PFSK-1 (cell line): ENCODE results near the gene TTF2.

Source experiments
- FOXP2 ChIP-seq: optimal IDR thresholded peaks from 2 replicates; pipeline ENCODE3; 2011; ENCODE audit warnings: borderline replicate concordance, control low read depth, inconsistent platforms; ENCODE audit not compliant: insufficient read depth; ENCODE audit errors: extremely low read length, extremely low read depth
- POLR2AphosphoS5 ChIP-seq: IDR thresholded peaks from 2 replicates; pipeline ENCODE4 v1.6.1; 2012; ENCODE audit warnings: low read depth, mild to moderate bottlenecking, control low read depth, low read length, moderate library complexity
- SIN3A ChIP-seq: IDR thresholded peaks from 2 replicates; pipeline ENCODE4 v1.6.1; 2012; ENCODE audit warnings: mild to moderate bottlenecking, low read length, moderate library complexity, borderline replicate concordance; ENCODE audit not compliant: insufficient read depth
- TAF1 ChIP-seq: IDR thresholded peaks from 2 replicates; pipeline ENCODE4 v1.6.1; 2012; ENCODE audit warnings: low read length, control low read depth, borderline replicate concordance; ENCODE audit not compliant: insufficient read depth
- TF ChIP-seq, protein P1 (sequence below), 2 experiments: IDR thresholded peaks; 2 replicates each; pipeline versions ENCODE4 v1.6.1 to v1.8.0; 2011 to 2012; ENCODE audit warnings: low read depth in 2 of 2, low read length in 2 of 2, control low read depth in 1 of 2, inconsistent platforms in 1 of 2, mild to moderate bottlenecking in 1 of 2, moderate library complexity in 1 of 2; ENCODE audit not compliant: insufficient read depth in 1 of 2

DNA sequence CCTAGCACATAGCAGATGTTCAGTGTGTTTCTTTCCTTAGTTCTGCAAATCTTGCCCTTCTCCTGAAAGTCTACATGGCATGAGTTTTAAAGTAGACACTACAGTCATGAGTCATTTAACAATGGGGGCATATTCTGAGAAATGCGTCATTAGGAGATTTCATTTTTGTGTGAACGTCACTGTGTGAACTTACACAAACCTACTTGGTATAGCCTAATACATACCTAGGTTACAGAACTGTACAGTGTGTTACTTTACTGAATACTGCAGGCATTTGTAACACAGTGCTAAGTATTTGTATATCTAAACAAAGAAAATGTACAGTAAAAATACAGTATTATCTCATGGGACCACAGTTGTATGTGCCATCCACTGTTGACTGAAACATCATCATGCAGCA, 10.0 kb downstream of the TTF2 start:
- no peak for TF ChIP-seq POLR2AphosphoS5
- no peak for TF ChIP-seq TAF1
- TF ChIP-seq, protein P1, sequence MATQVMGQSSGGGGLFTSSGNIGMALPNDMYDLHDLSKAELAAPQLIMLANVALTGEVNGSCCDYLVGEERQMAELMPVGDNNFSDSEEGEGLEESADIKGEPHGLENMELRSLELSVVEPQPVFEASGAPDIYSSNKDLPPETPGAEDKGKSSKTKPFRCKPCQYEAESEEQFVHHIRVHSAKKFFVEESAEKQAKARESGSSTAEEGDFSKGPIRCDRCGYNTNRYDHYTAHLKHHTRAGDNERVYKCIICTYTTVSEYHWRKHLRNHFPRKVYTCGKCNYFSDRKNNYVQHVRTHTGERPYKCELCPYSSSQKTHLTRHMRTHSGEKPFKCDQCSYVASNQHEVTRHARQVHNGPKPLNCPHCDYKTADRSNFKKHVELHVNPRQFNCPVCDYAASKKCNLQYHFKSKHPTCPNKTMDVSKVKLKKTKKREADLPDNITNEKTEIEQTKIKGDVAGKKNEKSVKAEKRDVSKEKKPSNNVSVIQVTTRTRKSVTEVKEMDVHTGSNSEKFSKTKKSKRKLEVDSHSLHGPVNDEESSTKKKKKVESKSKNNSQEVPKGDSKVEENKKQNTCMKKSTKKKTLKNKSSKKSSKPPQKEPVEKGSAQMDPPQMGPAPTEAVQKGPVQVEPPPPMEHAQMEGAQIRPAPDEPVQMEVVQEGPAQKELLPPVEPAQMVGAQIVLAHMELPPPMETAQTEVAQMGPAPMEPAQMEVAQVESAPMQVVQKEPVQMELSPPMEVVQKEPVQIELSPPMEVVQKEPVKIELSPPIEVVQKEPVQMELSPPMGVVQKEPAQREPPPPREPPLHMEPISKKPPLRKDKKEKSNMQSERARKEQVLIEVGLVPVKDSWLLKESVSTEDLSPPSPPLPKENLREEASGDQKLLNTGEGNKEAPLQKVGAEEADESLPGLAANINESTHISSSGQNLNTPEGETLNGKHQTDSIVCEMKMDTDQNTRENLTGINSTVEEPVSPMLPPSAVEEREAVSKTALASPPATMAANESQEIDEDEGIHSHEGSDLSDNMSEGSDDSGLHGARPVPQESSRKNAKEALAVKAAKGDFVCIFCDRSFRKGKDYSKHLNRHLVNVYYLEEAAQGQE (IDR thresholded peaks at IDR 0.05; ENCODE audit: insufficient read depth in 1 of 2, low read depth in 2 of 2, low read length in 2 of 2), result no peak
- no peak for TF ChIP-seq SIN3A
- TF ChIP-seq FOXP2, result no peak
